Keratinocyte (primary cell): ENCODE measurements around the gene CORO1C.

Experiments
- EZH2 ChIP-seq: IDR thresholded peaks from one replicate; pipeline ENCODE4 v1.6.1; 2012; ENCODE audit warnings: inconsistent platforms, mild to moderate bottlenecking, low read length, moderate library complexity
- TF ChIP-seq, protein P1 (sequence below), 3 experiments: IDR thresholded peaks in 1 of 3; conservative IDR thresholded peaks in 1 of 3; optimal IDR thresholded peaks in 1 of 3; 2 replicates in 2 of 3; 3 replicates in 1 of 3; pipeline versions ENCODE3 to v1.5.1; 2011; ENCODE audit warnings: low read length in 3 of 3, mild to moderate bottlenecking in 3 of 3, moderate library complexity in 2 of 3, control low read depth in 1 of 3, inconsistent platforms in 1 of 3; ENCODE audit not compliant: insufficient read depth in 2 of 3; ENCODE audit errors: extremely low read depth in 1 of 3

DNA sequence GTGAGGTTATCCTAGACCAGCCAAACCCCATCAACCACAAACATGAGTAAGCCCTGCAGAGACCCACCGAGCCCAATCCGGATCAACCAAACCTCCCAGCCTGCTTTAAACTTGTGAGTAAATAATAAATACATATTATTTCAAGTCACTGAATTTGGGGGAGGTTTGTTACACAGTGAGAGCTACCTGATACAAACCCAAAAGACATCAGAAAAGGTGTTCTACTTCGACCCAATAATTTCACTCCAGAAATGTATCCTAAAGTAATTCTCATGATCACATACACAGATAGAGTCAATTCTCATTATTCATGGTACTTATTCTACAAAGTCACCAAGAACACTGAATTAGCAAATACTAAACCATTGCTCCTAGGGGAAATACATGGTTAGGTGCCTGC, 16.2 kb upstream of the CORO1C start:
- TF ChIP-seq, protein P1, sequence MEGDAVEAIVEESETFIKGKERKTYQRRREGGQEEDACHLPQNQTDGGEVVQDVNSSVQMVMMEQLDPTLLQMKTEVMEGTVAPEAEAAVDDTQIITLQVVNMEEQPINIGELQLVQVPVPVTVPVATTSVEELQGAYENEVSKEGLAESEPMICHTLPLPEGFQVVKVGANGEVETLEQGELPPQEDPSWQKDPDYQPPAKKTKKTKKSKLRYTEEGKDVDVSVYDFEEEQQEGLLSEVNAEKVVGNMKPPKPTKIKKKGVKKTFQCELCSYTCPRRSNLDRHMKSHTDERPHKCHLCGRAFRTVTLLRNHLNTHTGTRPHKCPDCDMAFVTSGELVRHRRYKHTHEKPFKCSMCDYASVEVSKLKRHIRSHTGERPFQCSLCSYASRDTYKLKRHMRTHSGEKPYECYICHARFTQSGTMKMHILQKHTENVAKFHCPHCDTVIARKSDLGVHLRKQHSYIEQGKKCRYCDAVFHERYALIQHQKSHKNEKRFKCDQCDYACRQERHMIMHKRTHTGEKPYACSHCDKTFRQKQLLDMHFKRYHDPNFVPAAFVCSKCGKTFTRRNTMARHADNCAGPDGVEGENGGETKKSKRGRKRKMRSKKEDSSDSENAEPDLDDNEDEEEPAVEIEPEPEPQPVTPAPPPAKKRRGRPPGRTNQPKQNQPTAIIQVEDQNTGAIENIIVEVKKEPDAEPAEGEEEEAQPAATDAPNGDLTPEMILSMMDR (optimal IDR thresholded peaks at IDR 0.05 in 1 of 3, IDR thresholded peaks at IDR 0.05 in 1 of 3, conservative IDR thresholded peaks at IDR 0.05 in 1 of 3; ENCODE audit: extremely low read depth in 1 of 3, insufficient read depth in 2 of 3, low read length in 3 of 3) = no peak
- no peak for TF ChIP-seq EZH2
